ENCODE data around the gene PRRT3. TPM values are rescaled to one million over a fixed set of nuclear protein-coding genes. Genes with fewer than 3 reads are reported as not detected.

Gene PRRT3
- total and polyA plus RNA-seq, 2 of the 13 experiments (the other 11 are each of a cell fraction or from before 2014, with no cell fraction given): 0.22 to 0.44 TPM

DNA sequence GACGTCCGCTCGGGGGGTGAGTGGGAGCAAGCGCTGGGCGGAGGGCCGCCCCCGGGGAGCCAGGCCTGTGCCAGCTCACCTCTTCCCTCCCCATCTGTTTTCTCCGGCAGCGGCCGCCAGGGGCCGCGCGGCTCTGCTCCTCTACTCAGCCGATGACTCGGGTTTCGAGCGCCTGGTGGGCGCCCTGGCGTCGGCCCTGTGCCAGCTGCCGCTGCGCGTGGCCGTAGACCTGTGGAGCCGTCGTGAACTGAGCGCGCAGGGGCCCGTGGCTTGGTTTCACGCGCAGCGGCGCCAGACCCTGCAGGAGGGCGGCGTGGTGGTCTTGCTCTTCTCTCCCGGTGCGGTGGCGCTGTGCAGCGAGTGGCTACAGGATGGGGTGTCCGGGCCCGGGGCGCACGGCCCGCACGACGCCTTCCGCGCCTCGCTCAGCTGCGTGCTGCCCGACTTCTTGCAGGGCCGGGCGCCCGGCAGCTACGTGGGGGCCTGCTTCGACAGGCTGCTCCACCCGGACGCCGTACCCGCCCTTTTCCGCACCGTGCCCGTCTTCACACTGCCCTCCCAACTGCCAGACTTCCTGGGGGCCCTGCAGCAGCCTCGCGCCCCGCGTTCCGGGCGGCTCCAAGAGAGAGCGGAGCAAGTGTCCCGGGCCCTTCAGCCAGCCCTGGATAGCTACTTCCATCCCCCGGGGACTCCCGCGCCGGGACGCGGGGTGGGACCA is 19.2 kb downstream of the PRRT3 start (continued):
- TF ChIP-seq, protein P1, sequence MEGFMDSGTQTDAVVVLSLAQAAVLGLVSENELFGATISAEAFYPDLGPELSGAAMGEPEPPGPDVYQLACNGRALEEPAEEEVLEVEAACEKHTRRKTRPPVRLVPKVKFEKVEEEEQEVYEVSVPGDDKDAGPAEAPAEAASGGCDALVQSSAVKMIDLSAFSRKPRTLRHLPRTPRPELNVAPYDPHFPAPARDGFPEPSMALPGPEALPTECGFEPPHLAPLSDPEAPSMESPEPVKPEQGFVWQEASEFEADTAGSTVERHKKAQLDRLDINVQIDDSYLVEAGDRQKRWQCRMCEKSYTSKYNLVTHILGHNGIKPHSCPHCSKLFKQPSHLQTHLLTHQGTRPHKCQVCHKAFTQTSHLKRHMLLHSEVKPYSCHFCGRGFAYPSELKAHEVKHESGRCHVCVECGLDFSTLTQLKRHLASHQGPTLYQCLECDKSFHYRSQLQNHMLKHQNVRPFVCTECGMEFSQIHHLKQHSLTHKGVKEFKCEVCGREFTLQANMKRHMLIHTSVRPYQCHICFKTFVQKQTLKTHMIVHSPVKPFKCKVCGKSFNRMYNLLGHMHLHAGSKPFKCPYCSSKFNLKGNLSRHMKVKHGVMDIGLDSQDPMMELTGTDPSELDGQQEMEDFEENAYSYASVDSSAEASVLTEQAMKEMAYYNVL (CRISPR knock-in tag; IDR thresholded peaks at IDR 0.05; ENCODE audit: borderline replicate concordance): peak; percentile 63; the same call in 1 of the 2 replicates
- TF ChIP-seq RCOR2 (CRISPR knock-in tag; IDR thresholded peaks at IDR 0.05) (no peak), SPEN (CRISPR knock-in tag; IDR thresholded peaks at IDR 0.05; ENCODE audit: low read depth) (peak; percentile 67), NR2F2 (IDR thresholded peaks at IDR 0.05; ENCODE audit: borderline replicate concordance, low read depth) (no peak), ZNF878 (CRISPR knock-in tag; IDR thresholded peaks at IDR 0.05) (no peak), ZNF224 (CRISPR knock-in tag; IDR thresholded peaks at IDR 0.05) (no peak; the same call in 1 of the 2 replicates), ATF7-NPFF (CRISPR knock-in tag; IDR thresholded peaks at IDR 0.05; ENCODE audit: low read depth) (no peak; the same call in 1 of the 2 replicates), AKAP8 (CRISPR knock-in tag; IDR thresholded peaks at IDR 0.05) (0 out of 2 replicates have a peak, but pooled peaks have one; percentile 15), DMAP1 (CRISPR knock-in tag; IDR thresholded peaks at IDR 0.05) (peak; percentile 48), KLF15 (CRISPR knock-in tag; IDR thresholded peaks at IDR 0.05; ENCODE audit: borderline replicate concordance) (no peak), ZFP82 (CRISPR knock-in tag; IDR thresholded peaks at IDR 0.05; ENCODE audit: borderline replicate concordance) (no peak), PRMT3 (CRISPR knock-in tag; IDR thresholded peaks at IDR 0.05; ENCODE audit: borderline replicate concordance, low read depth) (no peak), RAD21 (CRISPR knock-in tag; IDR thresholded peaks at IDR 0.05) (peak; percentile 84)
- TF ChIP-seq, protein P2, sequence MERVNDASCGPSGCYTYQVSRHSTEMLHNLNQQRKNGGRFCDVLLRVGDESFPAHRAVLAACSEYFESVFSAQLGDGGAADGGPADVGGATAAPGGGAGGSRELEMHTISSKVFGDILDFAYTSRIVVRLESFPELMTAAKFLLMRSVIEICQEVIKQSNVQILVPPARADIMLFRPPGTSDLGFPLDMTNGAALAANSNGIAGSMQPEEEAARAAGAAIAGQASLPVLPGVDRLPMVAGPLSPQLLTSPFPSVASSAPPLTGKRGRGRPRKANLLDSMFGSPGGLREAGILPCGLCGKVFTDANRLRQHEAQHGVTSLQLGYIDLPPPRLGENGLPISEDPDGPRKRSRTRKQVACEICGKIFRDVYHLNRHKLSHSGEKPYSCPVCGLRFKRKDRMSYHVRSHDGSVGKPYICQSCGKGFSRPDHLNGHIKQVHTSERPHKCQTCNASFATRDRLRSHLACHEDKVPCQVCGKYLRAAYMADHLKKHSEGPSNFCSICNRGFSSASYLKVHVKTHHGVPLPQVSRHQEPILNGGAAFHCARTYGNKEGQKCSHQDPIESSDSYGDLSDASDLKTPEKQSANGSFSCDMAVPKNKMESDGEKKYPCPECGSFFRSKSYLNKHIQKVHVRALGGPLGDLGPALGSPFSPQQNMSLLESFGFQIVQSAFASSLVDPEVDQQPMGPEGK (CRISPR knock-in tag; IDR thresholded peaks at IDR 0.05): peak; percentile 81
- TF ChIP-seq, protein P3, sequence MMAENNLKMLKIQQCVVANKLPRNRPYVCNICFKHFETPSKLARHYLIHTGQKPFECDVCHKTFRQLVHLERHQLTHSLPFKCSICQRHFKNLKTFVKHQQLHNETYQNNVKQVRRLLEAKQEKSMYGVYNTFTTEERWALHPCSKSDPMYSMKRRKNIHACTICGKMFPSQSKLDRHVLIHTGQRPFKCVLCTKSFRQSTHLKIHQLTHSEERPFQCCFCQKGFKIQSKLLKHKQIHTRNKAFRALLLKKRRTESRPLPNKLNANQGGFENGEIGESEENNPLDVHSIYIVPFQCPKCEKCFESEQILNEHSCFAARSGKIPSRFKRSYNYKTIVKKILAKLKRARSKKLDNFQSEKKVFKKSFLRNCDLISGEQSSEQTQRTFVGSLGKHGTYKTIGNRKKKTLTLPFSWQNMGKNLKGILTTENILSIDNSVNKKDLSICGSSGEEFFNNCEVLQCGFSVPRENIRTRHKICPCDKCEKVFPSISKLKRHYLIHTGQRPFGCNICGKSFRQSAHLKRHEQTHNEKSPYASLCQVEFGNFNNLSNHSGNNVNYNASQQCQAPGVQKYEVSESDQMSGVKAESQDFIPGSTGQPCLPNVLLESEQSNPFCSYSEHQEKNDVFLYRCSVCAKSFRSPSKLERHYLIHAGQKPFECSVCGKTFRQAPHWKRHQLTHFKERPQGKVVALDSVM (CRISPR knock-in tag; IDR thresholded peaks at IDR 0.05): peak; percentile 13; the same call in 1 of the 2 replicates
- TF ChIP-seq, protein P4, sequence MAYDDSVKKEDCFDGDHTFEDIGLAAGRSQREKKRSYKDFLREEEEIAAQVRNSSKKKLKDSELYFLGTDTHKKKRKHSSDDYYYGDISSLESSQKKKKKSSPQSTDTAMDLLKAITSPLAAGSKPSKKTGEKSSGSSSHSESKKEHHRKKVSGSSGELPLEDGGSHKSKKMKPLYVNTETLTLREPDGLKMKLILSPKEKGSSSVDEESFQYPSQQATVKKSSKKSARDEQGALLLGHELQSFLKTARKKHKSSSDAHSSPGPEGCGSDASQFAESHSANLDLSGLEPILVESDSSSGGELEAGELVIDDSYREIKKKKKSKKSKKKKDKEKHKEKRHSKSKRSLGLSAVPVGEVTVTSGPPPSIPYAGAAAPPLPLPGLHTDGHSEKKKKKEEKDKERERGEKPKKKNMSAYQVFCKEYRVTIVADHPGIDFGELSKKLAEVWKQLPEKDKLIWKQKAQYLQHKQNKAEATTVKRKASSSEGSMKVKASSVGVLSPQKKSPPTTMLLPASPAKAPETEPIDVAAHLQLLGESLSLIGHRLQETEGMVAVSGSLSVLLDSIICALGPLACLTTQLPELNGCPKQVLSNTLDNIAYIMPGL (CRISPR knock-in tag; IDR thresholded peaks at IDR 0.05; ENCODE audit: borderline replicate concordance in 1 of 2, low read depth in 1 of 2): peak; percentile 72 to 91; a peak in 3 of 4 replicates
- TF ChIP-seq, protein P5, sequence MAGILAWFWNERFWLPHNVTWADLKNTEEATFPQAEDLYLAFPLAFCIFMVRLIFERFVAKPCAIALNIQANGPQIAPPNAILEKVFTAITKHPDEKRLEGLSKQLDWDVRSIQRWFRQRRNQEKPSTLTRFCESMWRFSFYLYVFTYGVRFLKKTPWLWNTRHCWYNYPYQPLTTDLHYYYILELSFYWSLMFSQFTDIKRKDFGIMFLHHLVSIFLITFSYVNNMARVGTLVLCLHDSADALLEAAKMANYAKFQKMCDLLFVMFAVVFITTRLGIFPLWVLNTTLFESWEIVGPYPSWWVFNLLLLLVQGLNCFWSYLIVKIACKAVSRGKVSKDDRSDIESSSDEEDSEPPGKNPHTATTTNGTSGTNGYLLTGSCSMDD (CRISPR knock-in tag; IDR thresholded peaks at IDR 0.05): 0 out of 2 replicates have a peak, but pooled peaks have one; percentile 42

Data from HepG2 (cell line).